Measurements from ENCODE around the gene TANGO6.

Gene TANGO6

DNA sequence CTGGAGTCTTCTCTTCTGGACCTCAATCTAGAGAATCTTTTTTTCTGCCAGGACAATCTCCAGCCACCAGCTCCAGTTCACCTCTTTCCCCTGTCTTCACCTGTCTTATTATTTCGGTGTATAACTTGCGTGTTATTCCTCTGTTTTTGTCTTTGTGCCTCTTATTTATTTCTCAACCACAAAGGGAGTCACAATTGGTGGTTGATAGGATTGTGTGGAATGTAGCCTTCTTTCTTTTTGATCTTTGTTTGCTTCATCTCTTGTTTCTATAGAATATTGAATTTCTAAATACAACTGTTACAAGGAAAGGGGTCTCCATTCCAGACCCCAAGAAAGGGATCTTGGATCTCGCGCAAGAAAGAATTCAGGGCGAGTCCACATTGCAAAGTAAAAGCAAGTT lies 226.2 kb downstream of the TANGO6 start:
- DNase-seq (ENCODE audit: low spot score): no peak
- TF ChIP-seq, protein P1, sequence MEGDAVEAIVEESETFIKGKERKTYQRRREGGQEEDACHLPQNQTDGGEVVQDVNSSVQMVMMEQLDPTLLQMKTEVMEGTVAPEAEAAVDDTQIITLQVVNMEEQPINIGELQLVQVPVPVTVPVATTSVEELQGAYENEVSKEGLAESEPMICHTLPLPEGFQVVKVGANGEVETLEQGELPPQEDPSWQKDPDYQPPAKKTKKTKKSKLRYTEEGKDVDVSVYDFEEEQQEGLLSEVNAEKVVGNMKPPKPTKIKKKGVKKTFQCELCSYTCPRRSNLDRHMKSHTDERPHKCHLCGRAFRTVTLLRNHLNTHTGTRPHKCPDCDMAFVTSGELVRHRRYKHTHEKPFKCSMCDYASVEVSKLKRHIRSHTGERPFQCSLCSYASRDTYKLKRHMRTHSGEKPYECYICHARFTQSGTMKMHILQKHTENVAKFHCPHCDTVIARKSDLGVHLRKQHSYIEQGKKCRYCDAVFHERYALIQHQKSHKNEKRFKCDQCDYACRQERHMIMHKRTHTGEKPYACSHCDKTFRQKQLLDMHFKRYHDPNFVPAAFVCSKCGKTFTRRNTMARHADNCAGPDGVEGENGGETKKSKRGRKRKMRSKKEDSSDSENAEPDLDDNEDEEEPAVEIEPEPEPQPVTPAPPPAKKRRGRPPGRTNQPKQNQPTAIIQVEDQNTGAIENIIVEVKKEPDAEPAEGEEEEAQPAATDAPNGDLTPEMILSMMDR (IDR thresholded peaks at IDR 0.05; ENCODE audit: borderline replicate concordance, control extremely low read depth, extremely low read depth, insufficient read depth, missing control alignments): no peak
- in situ Hi-C loops (cut with MboI; ENCODE audit: low sequenced_read_pairs, unreplicated experiment): no loop called here

DNA sequence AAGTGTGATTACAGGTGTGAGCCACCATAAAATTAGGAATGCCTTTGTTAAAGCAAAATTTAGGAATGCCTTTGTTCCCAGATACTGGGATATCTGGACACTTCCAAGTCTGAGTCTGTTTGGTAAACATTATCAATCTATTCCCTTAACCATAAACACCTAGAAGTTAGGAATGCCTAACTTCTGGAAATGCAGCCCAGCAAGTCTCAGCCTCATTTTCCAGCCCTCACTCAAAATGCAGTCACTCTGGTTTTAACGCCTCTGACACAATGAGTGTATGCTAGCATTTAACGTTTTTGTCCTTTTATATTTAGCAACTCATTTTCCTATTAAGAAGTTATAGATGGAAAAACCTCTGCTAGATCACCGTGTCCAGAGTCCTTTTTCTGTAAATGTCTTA lies 227.7 kb downstream of the TANGO6 start:
- TF ChIP-seq, protein P1 (IDR thresholded peaks at IDR 0.05; ENCODE audit: borderline replicate concordance, control extremely low read depth, extremely low read depth, insufficient read depth, missing control alignments): no peak
- no peak for DNase-seq (ENCODE audit: low spot score)
- in situ Hi-C loops (cut with MboI; ENCODE audit: low sequenced_read_pairs, unreplicated experiment): no loop called here

DNA sequence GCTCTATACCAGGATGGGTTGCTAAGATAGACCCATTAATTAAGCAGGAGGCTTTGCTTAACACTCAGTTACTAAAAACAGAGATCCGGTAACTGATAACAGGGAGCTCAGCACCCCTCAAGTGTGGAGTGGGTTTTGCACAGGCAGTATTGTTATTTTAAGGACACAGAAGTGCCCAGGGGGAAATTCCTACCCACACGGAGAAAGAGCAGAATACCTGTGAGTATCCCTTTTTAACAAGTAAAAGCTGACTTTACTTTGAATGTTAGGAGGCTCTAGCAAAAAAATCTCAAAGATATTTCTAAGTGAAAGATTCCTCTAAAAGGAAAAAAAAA lies 229.3 kb downstream of the TANGO6 start:
- DNase-seq (ENCODE audit: low spot score): no peak
- TF ChIP-seq, protein P1 (IDR thresholded peaks at IDR 0.05; ENCODE audit: borderline replicate concordance, control extremely low read depth, extremely low read depth, insufficient read depth, missing control alignments): no peak
- in situ Hi-C loops (cut with MboI; ENCODE audit: low sequenced_read_pairs, unreplicated experiment): no loop called here

DNA sequence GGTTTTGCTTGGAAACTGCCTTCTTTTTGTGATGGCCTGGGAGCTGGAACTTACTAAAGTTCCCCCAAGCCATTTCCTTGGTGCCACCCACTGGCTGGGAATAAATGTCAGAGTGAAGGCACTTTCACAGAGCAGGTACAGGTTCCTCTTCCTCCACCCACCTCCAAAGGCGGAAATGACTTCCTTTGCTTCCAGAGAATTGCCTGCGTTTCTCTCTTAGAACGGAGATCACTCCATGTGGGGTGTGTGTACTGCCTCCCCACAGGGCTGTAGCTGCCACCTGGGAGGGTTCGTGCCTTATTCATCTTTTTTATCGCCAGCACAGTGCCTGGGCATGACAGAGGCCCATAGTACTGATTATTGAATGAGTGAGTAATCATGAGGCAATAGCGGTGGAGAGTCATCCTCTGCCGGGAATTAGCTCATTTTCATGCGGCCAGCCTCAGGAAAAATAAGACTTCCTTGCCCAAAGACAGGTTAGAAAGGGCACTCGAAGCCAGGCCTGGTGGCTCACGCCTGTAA lies 229.9 kb downstream of the TANGO6 start:
- no peak for DNase-seq (ENCODE audit: low spot score)
- TF ChIP-seq, protein P1 (IDR thresholded peaks at IDR 0.05; ENCODE audit: borderline replicate concordance, control extremely low read depth, extremely low read depth, insufficient read depth, missing control alignments): no peak
- in situ Hi-C loops (cut with MboI; ENCODE audit: low sequenced_read_pairs, unreplicated experiment): no loop called here

DNA sequence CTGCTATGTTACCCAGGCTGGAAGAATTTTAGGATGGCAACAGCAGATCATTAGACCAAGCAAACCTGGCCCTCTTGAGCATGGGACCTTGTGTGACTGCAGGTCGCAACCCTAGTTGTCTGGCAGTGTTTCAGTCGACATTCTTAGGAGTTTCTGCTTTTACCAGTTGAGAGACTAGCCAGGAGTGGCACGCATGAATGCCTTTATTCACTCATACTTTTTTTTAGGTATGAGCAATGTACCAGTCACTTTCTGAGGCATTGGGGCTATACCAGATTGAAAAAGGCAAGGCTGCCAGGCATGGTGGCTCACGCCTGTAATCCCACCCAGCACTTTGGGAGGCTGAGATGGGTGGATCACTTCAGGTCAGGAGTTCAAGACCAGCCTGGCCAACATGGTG lies 233.9 kb downstream of the TANGO6 start:
- TF ChIP-seq, protein P1 (IDR thresholded peaks at IDR 0.05; ENCODE audit: borderline replicate concordance, control extremely low read depth, extremely low read depth, insufficient read depth, missing control alignments): no peak
- in situ Hi-C loops (cut with MboI; ENCODE audit: low sequenced_read_pairs, unreplicated experiment): no loop called here
- no peak for DNase-seq (ENCODE audit: low spot score)

DNA sequence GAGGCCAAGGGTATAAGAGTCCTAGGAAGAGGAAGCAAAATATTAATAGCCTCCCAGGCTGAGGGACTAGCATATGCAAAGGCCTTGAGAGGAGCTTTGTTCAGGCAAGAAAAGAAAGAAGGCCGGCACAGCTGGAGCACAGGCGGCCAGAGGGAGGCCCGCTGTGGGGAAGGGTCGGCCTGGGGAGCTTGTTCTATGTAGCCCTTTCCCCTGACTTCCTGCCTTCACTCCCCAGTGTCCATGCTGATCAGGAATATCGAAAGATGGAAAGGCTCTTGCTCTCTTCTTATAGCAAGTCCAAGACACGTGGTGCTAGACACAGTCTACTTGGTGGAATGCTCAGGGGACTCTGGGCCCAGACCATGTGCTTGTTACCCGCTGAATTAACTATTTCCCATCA lies 234.7 kb downstream of the TANGO6 start:
- no peak for DNase-seq (ENCODE audit: low spot score)
- in situ Hi-C loops (cut with MboI; ENCODE audit: low sequenced_read_pairs, unreplicated experiment): no loop called here
- TF ChIP-seq, protein P1 (IDR thresholded peaks at IDR 0.05; ENCODE audit: borderline replicate concordance, control extremely low read depth, extremely low read depth, insufficient read depth, missing control alignments): no peak

DNA sequence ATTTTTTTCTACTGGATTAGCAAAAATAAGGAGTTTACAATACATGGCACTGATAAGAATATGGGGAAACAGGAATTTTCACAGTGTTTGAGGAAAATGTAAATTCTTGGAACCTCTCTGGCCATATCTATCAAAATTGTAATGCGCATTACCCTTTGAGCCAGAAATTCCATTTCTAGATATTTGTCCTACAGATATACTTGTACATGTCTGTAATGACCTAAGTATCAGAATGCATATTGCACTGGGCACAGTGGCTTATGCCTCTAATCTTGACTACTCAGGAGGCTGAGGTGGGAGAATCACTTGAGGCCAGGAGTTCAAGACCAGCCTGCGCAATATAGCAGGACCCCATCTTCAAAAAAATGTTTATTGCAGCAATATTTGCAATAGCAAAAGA lies 236.4 kb downstream of the TANGO6 start:
- in situ Hi-C loops (cut with MboI; ENCODE audit: low sequenced_read_pairs, unreplicated experiment): no loop called here
- TF ChIP-seq, protein P1 (IDR thresholded peaks at IDR 0.05; ENCODE audit: borderline replicate concordance, control extremely low read depth, extremely low read depth, insufficient read depth, missing control alignments): no peak
- no peak for DNase-seq (ENCODE audit: low spot score)

All from GM13976 (cell line).